Measurements from ENCODE around the gene KIAA0825.
A peak's percentile ranks its signal among the peaks of the same experiment; 100 is the strongest.
"Not testable (repeated sequence)": the region's sequence is repeated elsewhere in the genome, so short reads cannot be mapped to it uniquely, and the experiment has no call there.

Gene KIAA0825

DNA sequence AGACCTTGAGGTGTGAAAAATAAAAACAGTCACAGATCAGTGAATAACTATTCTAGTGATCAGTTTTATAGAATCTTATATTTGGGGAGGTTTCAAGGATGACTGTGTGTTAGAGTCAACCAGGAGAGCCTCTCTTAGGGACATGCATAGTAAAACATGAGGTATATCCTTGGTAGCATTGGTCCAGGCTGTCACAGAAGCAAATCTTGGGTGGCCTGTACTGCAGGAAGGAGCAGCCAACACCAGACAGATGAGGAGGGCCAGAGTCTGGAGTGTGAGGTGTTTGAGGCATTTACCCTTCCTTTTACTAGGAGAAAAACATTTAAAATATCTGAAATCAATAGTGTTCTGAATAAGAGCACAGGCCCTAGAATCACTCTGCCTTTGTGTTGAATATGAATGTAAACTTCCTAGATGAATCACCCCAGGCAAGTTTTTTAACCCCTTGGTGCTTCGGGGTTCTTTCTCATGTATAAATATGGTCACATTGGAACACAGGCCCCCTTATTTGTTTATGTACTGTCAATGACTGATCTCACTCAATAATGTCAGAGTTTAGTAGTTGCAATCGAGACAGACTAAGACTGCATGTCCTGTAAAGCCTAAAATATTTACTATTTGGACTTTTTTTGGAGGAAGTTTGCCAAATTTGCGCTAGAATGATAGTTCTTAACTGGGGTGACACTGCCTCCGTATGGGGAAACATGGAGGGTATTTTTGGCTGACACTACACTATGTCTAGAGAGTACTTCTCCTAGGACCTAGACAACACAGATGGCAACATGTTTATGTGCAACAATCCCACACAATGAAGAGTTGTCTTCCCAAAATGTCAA, 460.5 kb downstream of the KIAA0825 start:
- no peaks in the 10 kb centered on the region for H3K4me1 ChIP-seq (ENCODE audit: insufficient read depth, low read length, severe bottlenecking)
- H3K9me2 ChIP-seq (ENCODE audit: low read depth, low read length): no peaks in the 10 kb centered on the region
- no peaks in the 10 kb centered on the region for H3K27me3 ChIP-seq (ENCODE audit: insufficient read depth, low read length)
- no peaks in the 10 kb centered on the region for H3K79me2 ChIP-seq (ENCODE audit: insufficient read depth, low read length)
- no peaks in the 10 kb centered on the region for H3F3A ChIP-seq (ENCODE audit: insufficient read depth, low read length)
- no peaks in the 10 kb centered on the region for H4K20me1 ChIP-seq (ENCODE audit: insufficient read depth, low read length)
- H3K4me2 ChIP-seq (ENCODE audit: low read length): no peak overlapping the region
- H3K27ac ChIP-seq (ENCODE audit: low read depth, low read length, poor library complexity, severe bottlenecking): no peak overlapping the region
- H3K36me3 ChIP-seq (ENCODE audit: insufficient read depth, low read length): no peaks in the 10 kb centered on the region
- TF ChIP-seq EZH2 (IDR thresholded peaks at IDR 0.05; ENCODE audit: borderline replicate concordance, low read length): no peak
- TF ChIP-seq, protein P1, sequence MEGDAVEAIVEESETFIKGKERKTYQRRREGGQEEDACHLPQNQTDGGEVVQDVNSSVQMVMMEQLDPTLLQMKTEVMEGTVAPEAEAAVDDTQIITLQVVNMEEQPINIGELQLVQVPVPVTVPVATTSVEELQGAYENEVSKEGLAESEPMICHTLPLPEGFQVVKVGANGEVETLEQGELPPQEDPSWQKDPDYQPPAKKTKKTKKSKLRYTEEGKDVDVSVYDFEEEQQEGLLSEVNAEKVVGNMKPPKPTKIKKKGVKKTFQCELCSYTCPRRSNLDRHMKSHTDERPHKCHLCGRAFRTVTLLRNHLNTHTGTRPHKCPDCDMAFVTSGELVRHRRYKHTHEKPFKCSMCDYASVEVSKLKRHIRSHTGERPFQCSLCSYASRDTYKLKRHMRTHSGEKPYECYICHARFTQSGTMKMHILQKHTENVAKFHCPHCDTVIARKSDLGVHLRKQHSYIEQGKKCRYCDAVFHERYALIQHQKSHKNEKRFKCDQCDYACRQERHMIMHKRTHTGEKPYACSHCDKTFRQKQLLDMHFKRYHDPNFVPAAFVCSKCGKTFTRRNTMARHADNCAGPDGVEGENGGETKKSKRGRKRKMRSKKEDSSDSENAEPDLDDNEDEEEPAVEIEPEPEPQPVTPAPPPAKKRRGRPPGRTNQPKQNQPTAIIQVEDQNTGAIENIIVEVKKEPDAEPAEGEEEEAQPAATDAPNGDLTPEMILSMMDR (IDR thresholded peaks at IDR 0.05; ENCODE audit: low read length): 0 out of 2 replicates have a peak, but pooled peaks have one; percentile 14
- H3K9me3 ChIP-seq (ENCODE audit: low read length): no peaks in the 10 kb centered on the region
- H3K9ac ChIP-seq (ENCODE audit: low read length): no peak overlapping the region
- no peak overlapping the region for H3K4me3 ChIP-seq (ENCODE audit: low read depth, low read length, poor library complexity, severe bottlenecking)
- H2AFZ ChIP-seq (ENCODE audit: low read length): no peak overlapping the region

DNA sequence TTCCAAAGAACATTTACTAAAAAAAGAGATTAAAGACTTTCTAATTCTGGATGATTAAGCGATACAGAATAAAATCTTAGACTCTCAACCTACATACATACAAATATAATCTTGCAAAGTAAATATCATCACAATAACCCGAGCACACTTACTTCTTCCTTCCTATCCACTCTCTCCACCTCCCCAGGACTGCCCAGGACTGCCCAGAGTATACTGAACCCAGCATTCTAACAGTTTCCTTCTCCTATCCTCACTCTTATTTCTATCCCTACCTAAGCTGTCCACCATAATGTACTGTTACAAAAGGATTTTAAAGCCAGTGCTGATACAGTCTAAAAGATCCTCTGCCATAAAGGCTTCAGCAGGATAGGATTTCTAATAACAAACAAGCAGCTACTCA, 463.7 kb downstream of the KIAA0825 start:
- Histone ChIP-seq H3K9me2 (ENCODE audit: low read depth, low read length) (no peaks in the 10 kb centered on the region), H3K36me3 (ENCODE audit: insufficient read depth, low read length) (no peaks in the 10 kb centered on the region), H3K9ac (ENCODE audit: low read length) (no peak overlapping the region), H3K9me3 (ENCODE audit: low read length) (no peaks in the 10 kb centered on the region), H3F3A (ENCODE audit: insufficient read depth, low read length) (no peaks in the 10 kb centered on the region), H3K27me3 (ENCODE audit: insufficient read depth, low read length) (no peaks in the 10 kb centered on the region), H3K4me2 (ENCODE audit: low read length) (no peak overlapping the region), H2AFZ (ENCODE audit: low read length) (no peak overlapping the region), H3K27ac (ENCODE audit: low read depth, low read length, poor library complexity, severe bottlenecking) (no peak overlapping the region), H4K20me1 (ENCODE audit: insufficient read depth, low read length) (no peaks in the 10 kb centered on the region), H3K79me2 (ENCODE audit: insufficient read depth, low read length) (no peaks in the 10 kb centered on the region), H3K4me3 (ENCODE audit: low read depth, low read length, poor library complexity, severe bottlenecking) (no peak overlapping the region), H3K4me1 (ENCODE audit: insufficient read depth, low read length, severe bottlenecking) (no peaks in the 10 kb centered on the region)
- TF ChIP-seq, protein P1 (IDR thresholded peaks at IDR 0.05; ENCODE audit: low read length): no peak
- TF ChIP-seq EZH2 (IDR thresholded peaks at IDR 0.05; ENCODE audit: borderline replicate concordance, low read length): no peak

DNA sequence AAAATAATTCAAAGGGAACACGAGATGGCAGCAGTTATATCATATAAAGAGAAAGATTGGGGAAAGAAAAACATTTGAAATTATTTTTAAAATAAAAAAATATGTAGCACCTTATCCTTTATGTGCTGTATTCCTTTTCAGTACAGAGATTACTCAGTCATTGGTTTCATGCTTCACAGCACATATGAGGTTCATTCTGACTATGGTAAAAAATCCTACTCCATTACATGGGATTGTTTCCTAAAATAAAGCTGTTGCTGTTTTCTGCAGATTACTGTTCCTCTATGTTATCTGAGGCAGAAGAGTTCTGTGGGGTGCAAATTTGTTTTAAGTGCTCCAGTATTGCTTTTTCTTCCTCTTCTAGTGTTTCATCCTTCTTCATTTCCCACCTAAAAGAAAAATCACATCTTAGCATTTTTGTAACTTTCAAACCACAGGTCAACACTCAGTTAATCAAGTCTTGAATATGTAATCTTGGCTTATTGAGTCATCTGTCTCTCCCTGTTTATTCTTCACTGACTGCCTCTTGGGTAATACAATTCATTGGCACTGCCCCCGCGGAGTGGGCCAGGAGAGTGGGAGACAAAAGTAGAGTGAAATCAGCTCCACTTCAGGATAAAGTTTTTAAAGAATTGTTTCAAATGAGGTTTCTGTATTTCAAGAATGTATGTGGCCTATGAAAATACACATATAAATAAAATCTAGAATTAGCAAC, 464.5 kb downstream of the KIAA0825 start:
- no peak overlapping the region for H3K9ac ChIP-seq (ENCODE audit: low read length)
- no peaks in the 10 kb centered on the region for H3K36me3 ChIP-seq (ENCODE audit: insufficient read depth, low read length)
- H4K20me1 ChIP-seq (ENCODE audit: insufficient read depth, low read length): no peaks in the 10 kb centered on the region
- no peaks in the 10 kb centered on the region for H3F3A ChIP-seq (ENCODE audit: insufficient read depth, low read length)
- H3K79me2 ChIP-seq (ENCODE audit: insufficient read depth, low read length): no peaks in the 10 kb centered on the region
- no peaks in the 10 kb centered on the region for H3K27me3 ChIP-seq (ENCODE audit: insufficient read depth, low read length)
- H3K4me2 ChIP-seq (ENCODE audit: low read length): no peak overlapping the region
- H3K4me1 ChIP-seq (ENCODE audit: insufficient read depth, low read length, severe bottlenecking): no peaks in the 10 kb centered on the region
- H3K9me2 ChIP-seq (ENCODE audit: low read depth, low read length): no peaks in the 10 kb centered on the region
- H3K4me3 ChIP-seq (ENCODE audit: low read depth, low read length, poor library complexity, severe bottlenecking): no peak overlapping the region
- no peak overlapping the region for H2AFZ ChIP-seq (ENCODE audit: low read length)
- no peak for TF ChIP-seq EZH2 (IDR thresholded peaks at IDR 0.05; ENCODE audit: borderline replicate concordance, low read length)
- TF ChIP-seq, protein P1 (IDR thresholded peaks at IDR 0.05; ENCODE audit: low read length): no peak
- H3K9me3 ChIP-seq (ENCODE audit: low read length): no peaks in the 10 kb centered on the region
- H3K27ac ChIP-seq (ENCODE audit: low read depth, low read length, poor library complexity, severe bottlenecking): no peak overlapping the region

DNA sequence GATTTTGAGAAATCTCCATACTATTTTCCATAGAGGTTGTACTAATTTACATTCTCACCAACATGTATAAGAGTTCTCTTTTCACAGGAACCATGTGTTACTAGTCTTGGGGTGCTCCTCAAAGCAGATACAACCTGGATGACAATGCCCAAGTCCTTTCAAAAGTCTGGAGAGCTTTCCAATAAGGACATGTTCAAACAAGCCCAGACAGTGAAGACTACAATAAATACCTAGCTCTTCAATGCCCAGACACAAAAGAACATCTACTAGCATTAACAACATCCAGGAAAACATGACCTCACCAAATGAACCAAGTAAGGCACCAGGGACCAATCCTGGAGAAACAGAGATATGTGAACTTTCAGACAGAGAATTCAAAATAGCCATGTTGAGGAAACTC, 474.8 kb downstream of the KIAA0825 start:
- H3K4me1 ChIP-seq (ENCODE audit: insufficient read depth, low read length, severe bottlenecking): not testable (repeated sequence)

More for the DNA sequence above, 474.8 kb downstream of the KIAA0825 start:
- H3K4me2 ChIP-seq (ENCODE audit: low read length); H3K27me3 ChIP-seq (ENCODE audit: insufficient read depth, low read length); H3F3A ChIP-seq (ENCODE audit: insufficient read depth, low read length); H3K9me2 ChIP-seq (ENCODE audit: low read depth, low read length); H4K20me1 ChIP-seq (ENCODE audit: insufficient read depth, low read length); H3K79me2 ChIP-seq (ENCODE audit: insufficient read depth, low read length); H3K9me3 ChIP-seq (ENCODE audit: low read length); H2AFZ ChIP-seq (ENCODE audit: low read length); H3K9ac ChIP-seq (ENCODE audit: low read length); H3K36me3 ChIP-seq (ENCODE audit: insufficient read depth, low read length); H3K27ac ChIP-seq (ENCODE audit: low read depth, low read length, poor library complexity, severe bottlenecking); H3K4me3 ChIP-seq (ENCODE audit: low read depth, low read length, poor library complexity, severe bottlenecking): not testable (repeated sequence)
